ENCODE results near the gene BTN1A1. TPM values are rescaled to one million over a fixed set of nuclear protein-coding genes. Genes with fewer than 3 reads are reported as not detected.

Gene BTN1A1
- polyA plus RNA-seq, 1 experiment = 0.04 TPM

GRCh38 chr6:26537160-26537845 is 37.2 kb downstream of the BTN1A1 start:
- no peaks in the 10 kb centered on the region for H3K27me3 ChIP-seq (ENCODE audit: control insufficient read depth, insufficient read depth, low read length)
- DNase-seq (ENCODE audit: low read depth, low spot score) = peak; percentile 85
- peak overlapping the region; percentile 93 for H3K27ac ChIP-seq (ENCODE audit: low read depth, low read length)
- POLR2A ChIA-PET = interaction anchor here (0.6 to 2.4 kb wide), 12 partner anchors 13 to 932 kb away, joined by 3 to 15 read pairs (median 4); a partner anchor contains a TSS
- no peak for TF ChIP-seq CTCF (IDR thresholded peaks at IDR 0.05; ENCODE audit: low read depth, low read length)
- no peaks in the 10 kb centered on the region; the same call in 1 of the 2 replicates for H3K9me3 ChIP-seq (ENCODE audit: control insufficient read depth, insufficient read depth, low read length)
- H3K4me3 ChIP-seq (ENCODE audit: low read depth, low read length) = peak overlapping the region; percentile 84
- CTCF ChIA-PET = interaction anchor here (1.3 to 3.8 kb wide), 3 partner anchors 19 to 196 kb away, joined by 3 to 27 read pairs (median 11); no protein-coding TSS in a partner anchor

- H3K27me3 ChIP-seq (ENCODE audit: control insufficient read depth, insufficient read depth, low read length) = no peaks in the 10 kb centered on the region
- peak; percentile 5; the same call in 1 of the 2 replicates for TF ChIP-seq CTCF (IDR thresholded peaks at IDR 0.05; ENCODE audit: low read depth, low read length)
- DNase-seq (ENCODE audit: low read depth, low spot score) = peak; percentile 81
- H3K27ac ChIP-seq (ENCODE audit: low read depth, low read length) = peak within 1 kb of the TSS; percentile 93
- ChIA-PET CTCF (interaction anchor here (1.3 to 3.8 kb wide), 3 partner anchors 18 to 197 kb away, joined by 3 to 27 read pairs (median 11); no protein-coding TSS in a partner anchor), POLR2A (interaction anchor here (0.6 to 2.4 kb wide), 12 partner anchors 14 to 265 kb away, joined by 3 to 15 read pairs (median 4); a partner anchor contains a TSS)
- peak within 1 kb of the TSS; percentile 84 for H3K4me3 ChIP-seq (ENCODE audit: low read depth, low read length)
- H3K9me3 ChIP-seq (ENCODE audit: control insufficient read depth, insufficient read depth, low read length) = no peaks in the 10 kb centered on the region; the same call in 1 of the 2 replicates
These were observed 37.9 kb downstream of the BTN1A1 start, which contains the start of gene HMGN4 for GRCh38 chr6:26537846-26538571. Gene HMGN4, plus strand, starts transcription at chr6:26538366. Its CDS starts 6,841 bp downstream, at chr6:26545207.

GRCh38 chr6:26538572-26538902 is 38.4 kb downstream of the BTN1A1 start:
- no peak for TF ChIP-seq CTCF (IDR thresholded peaks at IDR 0.05; ENCODE audit: low read depth, low read length)
- POLR2A ChIA-PET = interaction anchor here (1.0 to 2.4 kb wide), 4 partner anchors 15 to 266 kb away, joined by 4 to 15 read pairs (median 8); a partner anchor contains a TSS
- no peak for DNase-seq (ENCODE audit: low read depth, low spot score)
- H3K27me3 ChIP-seq (ENCODE audit: control insufficient read depth, insufficient read depth, low read length) = no peaks in the 10 kb centered on the region
- H3K4me3 ChIP-seq (ENCODE audit: low read depth, low read length) = peak overlapping the region; percentile 84
- CTCF ChIA-PET = interaction anchor here (2.6 to 3.8 kb wide), 2 partner anchors 57 to 197 kb away, joined by 11 to 27 read pairs; no protein-coding TSS in a partner anchor
- H3K27ac ChIP-seq (ENCODE audit: low read depth, low read length) = peak overlapping the region; percentile 93
- no peaks in the 10 kb centered on the region; the same call in 1 of the 2 replicates for H3K9me3 ChIP-seq (ENCODE audit: control insufficient read depth, insufficient read depth, low read length)

DNA sequence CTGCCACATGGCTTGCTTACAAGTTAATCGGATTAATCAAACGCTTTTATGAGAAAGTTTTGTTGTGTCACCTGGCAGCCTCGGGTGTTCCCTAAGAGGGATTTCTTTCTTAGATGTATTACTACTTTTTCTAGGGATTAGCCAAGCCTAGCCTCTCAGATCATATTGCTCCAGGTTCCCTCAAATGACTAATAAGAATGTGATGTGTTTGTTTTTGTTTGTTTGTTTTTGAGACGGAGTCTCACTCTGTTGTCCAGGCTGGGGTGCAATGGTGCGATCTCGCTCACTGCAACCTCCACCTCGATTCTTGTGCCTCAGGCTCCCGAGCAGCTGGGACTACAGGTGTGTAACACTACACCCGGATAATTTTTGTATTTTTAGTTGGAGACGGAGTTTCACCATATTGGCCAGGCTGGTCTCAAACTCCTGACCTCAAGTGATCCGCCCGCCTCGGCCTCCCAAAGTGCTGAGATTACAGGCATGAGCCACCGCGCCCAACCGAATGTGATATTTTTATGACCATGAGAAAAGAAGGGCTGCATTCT is 39.0 kb downstream of the BTN1A1 start:
- Histone ChIP-seq H3K27ac (ENCODE audit: low read depth, low read length) (peak overlapping the region; percentile 93), H3K27me3 (ENCODE audit: control insufficient read depth, insufficient read depth, low read length) (no peaks in the 10 kb centered on the region), H3K4me3 (ENCODE audit: low read depth, low read length) (peak overlapping the region; percentile 84), H3K9me3 (ENCODE audit: control insufficient read depth, insufficient read depth, low read length) (no peaks in the 10 kb centered on the region; the same call in 1 of the 2 replicates)
- ChIA-PET CTCF (interaction anchor here (1.0 to 3.8 kb wide), 4 partner anchors 12 to 198 kb away, joined by 3 to 27 read pairs (median 8); no protein-coding TSS in a partner anchor), POLR2A (no interaction called here)
- no peak for TF ChIP-seq CTCF (IDR thresholded peaks at IDR 0.05; ENCODE audit: low read depth, low read length)
- DNase-seq (ENCODE audit: low read depth, low spot score) = no peak

Measured in AG04450 (cell line).